Measurements from ENCODE around the gene SPRR2F. TPM values are rescaled to one million over a fixed set of nuclear protein-coding genes. Genes with fewer than 3 reads are reported as not detected.

Gene SPRR2F
- total and polyA plus RNA-seq, 2 of the 4 experiments (the other 2 are of a cell fraction), result not detected

- Histone ChIP-seq H4K20me1 (ENCODE audit: insufficient read depth, low read length) (no peaks in the 10 kb centered on the region), H3K9me3 (ENCODE audit: control insufficient read depth, insufficient read depth, low read length) (no peaks in the 10 kb centered on the region), H4K8ac (ENCODE audit: low read depth in 2 of 2, low read length in 2 of 2) (no peak overlapping the region), H3K9me1 (ENCODE audit: insufficient read depth, low read length) (no peaks in the 10 kb centered on the region), H3K36me3 (ENCODE audit: control insufficient read depth, insufficient read depth, low read length) (no peaks in the 10 kb centered on the region), H3K4me1 (ENCODE audit: control insufficient read depth, insufficient read depth, low read length) (no peaks in the 10 kb centered on the region), H2BK20ac (ENCODE audit: low read depth, low read length) (no peak overlapping the region), H2BK5ac (ENCODE audit: low read depth, low read length, poor library complexity, severe bottlenecking) (no peak overlapping the region), H2AFZ (replicated peaks; ENCODE audit: low read length, poor library complexity) (no peak overlapping the region), H3K4ac (ENCODE audit: low read depth, low read length) (no peak overlapping the region), H3K79me1 (ENCODE audit: low read depth in 1 of 2, low read length in 2 of 2) (no peaks in the 10 kb centered on the region), H4K5ac (ENCODE audit: low read depth, low read length) (no peak overlapping the region), H3K4me3 (ENCODE audit: insufficient read depth, low read depth, low read length) (no peak overlapping the region), H2BK15ac (ENCODE audit: low read depth, low read length) (no peak overlapping the region), H3K14ac (replicated peaks; ENCODE audit: low read depth, low read length) (no peak overlapping the region), H2AK9ac (replicated peaks; ENCODE audit: low read depth, low read length, poor library complexity) (no peak overlapping the region), H3K27me3 (ENCODE audit: control insufficient read depth, insufficient read depth, low read length) (no peaks in the 10 kb centered on the region), H3K4me2 (ENCODE audit: low read depth, low read length) (no peak overlapping the region), H3K18ac (ENCODE audit: low read depth, low read length) (no peak overlapping the region), H3K27ac (ENCODE audit: insufficient read depth, low read length) (no peak overlapping the region), H3K9ac (ENCODE audit: low read depth, low read length) (no peak overlapping the region), H2BK120ac (ENCODE audit: low read depth, low read length) (no peak overlapping the region), H2AK5ac (ENCODE audit: low read depth, low read length) (no peak overlapping the region), H3K23ac (ENCODE audit: low read depth, low read length) (no peak overlapping the region), H3K56ac (ENCODE audit: extremely low read depth, insufficient read depth, low read length) (no peak overlapping the region), H4K91ac (ENCODE audit: insufficient read depth, low read depth, low read length) (no peak overlapping the region)
- ChIA-PET POLR2A (ENCODE audit: unreplicated experiment) (no interaction called here), CTCF (no interaction called here)
- ATAC-seq (ENCODE audit: low read depth), result no peak
- TF ChIP-seq NFE2L2 (IDR thresholded peaks at IDR 0.05; ENCODE audit: low read depth, low read length) (no peak), MAFK (IDR thresholded peaks at IDR 0.05; ENCODE audit: low read depth, low read length) (no peak), CHD1 (IDR thresholded peaks at IDR 0.05; ENCODE audit: low read depth, low read length) (no peak), POLR2A (IDR thresholded peaks at IDR 0.05; ENCODE audit: low read depth, low read length) (no peak), RFX5 (IDR thresholded peaks at IDR 0.05; ENCODE audit: low read depth, low read length) (no peak), BHLHE40 (IDR thresholded peaks at IDR 0.05; ENCODE audit: low read depth, low read length) (no peak), USF2 (IDR thresholded peaks at IDR 0.05; ENCODE audit: low read depth, low read length) (no peak), RAD21 (IDR thresholded peaks at IDR 0.05; ENCODE audit: low read length) (no peak), MAZ (IDR thresholded peaks at IDR 0.05; ENCODE audit: borderline replicate concordance, low read depth, low read length) (no peak), CEBPB (IDR thresholded peaks at IDR 0.05; ENCODE audit: low read depth, low read length) (no peak), FOS (IDR thresholded peaks at IDR 0.05; ENCODE audit: low read depth, low read length) (no peak), MXI1 (IDR thresholded peaks at IDR 0.05; ENCODE audit: borderline replicate concordance, low read depth, low read length) (no peak)
- TF ChIP-seq, protein P1, sequence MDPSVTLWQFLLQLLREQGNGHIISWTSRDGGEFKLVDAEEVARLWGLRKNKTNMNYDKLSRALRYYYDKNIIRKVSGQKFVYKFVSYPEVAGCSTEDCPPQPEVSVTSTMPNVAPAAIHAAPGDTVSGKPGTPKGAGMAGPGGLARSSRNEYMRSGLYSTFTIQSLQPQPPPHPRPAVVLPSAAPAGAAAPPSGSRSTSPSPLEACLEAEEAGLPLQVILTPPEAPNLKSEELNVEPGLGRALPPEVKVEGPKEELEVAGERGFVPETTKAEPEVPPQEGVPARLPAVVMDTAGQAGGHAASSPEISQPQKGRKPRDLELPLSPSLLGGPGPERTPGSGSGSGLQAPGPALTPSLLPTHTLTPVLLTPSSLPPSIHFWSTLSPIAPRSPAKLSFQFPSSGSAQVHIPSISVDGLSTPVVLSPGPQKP (IDR thresholded peaks at IDR 0.05; ENCODE audit: borderline replicate concordance, low read depth, low read length), result no peak
- BruUV-seq (replicated peaks), result no TSS peak
- no peak for DNase-seq
- dilution Hi-C loops (cut with HindIII; ENCODE audit: low sequenced_read_pairs, unreplicated experiment) (no loop called here), in situ Hi-C loops (cut with MboI; ENCODE audit: low sequenced_read_pairs) (no loop called here), intact Hi-C loops (cut with micrococcal nuclease) (no loop called here)
- no CpG with 5 or more reads among the region's 3 CpGs for WGBS, 2 experiments (ENCODE audit: extremely low coverage in 2 of 2, insufficient read length in 1 of 2)
These were observed 31.6 kb downstream of the SPRR2F start for GRCh38 chr1:153081736-153082135.

Measured in IMR-90 (cell line).